ENCODE results near the gene CFAP119. TPM values are rescaled to one million over a fixed set of nuclear protein-coding genes. Genes with fewer than 3 reads are reported as not detected.

Gene CFAP119
- total and polyA plus RNA-seq, 12 donors, result 2.3 to 37.6 (median 8.0) TPM

DNA sequence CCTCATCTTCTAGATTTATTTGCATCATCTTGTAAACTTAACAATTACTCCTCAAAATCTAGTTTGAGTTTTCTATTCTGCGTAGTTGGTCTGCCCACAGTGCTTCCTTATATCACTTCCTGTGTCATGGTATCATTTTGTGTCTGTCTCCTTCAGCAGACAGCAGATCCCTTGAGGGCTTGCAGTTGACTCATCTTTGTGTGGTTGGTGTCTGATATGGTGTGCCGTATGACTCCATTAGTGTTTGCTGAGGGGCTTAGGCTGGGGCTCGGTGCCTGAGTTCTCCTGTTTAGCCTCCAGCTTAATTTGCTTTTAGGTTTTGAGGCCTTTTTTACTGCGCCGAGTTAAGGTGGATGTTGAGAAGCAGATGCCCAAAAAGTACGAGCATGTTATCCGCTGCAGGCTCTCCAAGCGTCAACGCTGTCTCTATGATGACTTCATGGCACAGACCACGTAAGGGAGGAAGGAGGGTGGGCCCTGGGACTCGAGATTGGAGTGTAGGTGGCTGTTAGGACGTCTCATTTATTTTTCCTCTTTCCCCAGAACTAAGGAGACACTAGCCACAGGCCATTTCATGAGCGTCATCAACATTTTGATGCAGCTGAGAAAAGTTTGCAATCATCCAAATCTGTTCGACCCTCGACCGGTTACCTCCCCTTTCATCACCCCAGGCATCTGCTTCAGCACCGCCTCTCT is 46.0 kb downstream of the CFAP119 start:
- no peak overlapping the region for H3K4me3 ChIP-seq
- peaks cover 0 to 99% of the 10 kb centered on the region in 2 donors for H3K36me3 ChIP-seq (replicated peaks in 1 of 2)
- peaks cover 0 to 26% of the 10 kb centered on the region in 2 donors for H3K4me1 ChIP-seq (replicated peaks in 1 of 2)
- no peak for TF ChIP-seq POLR2A (IDR thresholded peaks at IDR 0.05)
- TF ChIP-seq, protein P1, sequence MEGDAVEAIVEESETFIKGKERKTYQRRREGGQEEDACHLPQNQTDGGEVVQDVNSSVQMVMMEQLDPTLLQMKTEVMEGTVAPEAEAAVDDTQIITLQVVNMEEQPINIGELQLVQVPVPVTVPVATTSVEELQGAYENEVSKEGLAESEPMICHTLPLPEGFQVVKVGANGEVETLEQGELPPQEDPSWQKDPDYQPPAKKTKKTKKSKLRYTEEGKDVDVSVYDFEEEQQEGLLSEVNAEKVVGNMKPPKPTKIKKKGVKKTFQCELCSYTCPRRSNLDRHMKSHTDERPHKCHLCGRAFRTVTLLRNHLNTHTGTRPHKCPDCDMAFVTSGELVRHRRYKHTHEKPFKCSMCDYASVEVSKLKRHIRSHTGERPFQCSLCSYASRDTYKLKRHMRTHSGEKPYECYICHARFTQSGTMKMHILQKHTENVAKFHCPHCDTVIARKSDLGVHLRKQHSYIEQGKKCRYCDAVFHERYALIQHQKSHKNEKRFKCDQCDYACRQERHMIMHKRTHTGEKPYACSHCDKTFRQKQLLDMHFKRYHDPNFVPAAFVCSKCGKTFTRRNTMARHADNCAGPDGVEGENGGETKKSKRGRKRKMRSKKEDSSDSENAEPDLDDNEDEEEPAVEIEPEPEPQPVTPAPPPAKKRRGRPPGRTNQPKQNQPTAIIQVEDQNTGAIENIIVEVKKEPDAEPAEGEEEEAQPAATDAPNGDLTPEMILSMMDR (IDR thresholded peaks at IDR 0.05), result no peak
- peak in 1 of 7 donors; percentile 13 for DNase-seq
- intact Hi-C loops (cut with DNase I), result no loop called here
- peak overlapping the region; percentile 2 to 66 (median 49) for H3K27ac ChIP-seq
- no peaks in the 10 kb centered on the region for H3K27me3 ChIP-seq
- 78 to 86% (median 84%) methylated on average over 17 of the region's 17 CpGs for WGBS, 4 donors
- no peaks in the 10 kb centered on the region for H3K9me3 ChIP-seq (replicated peaks in 1 of 3)

GRCh38 chr16:30711712-30712111 is 50.1 kb downstream of the CFAP119 start:
- intact Hi-C loops (cut with DNase I), result no loop called here
- DNase-seq, result no peak
- peaks cover 0 to 23% of the 10 kb centered on the region in 2 donors for H3K4me1 ChIP-seq (replicated peaks in 1 of 2)
- peaks cover 0 to 100% of the 10 kb centered on the region in 2 donors for H3K36me3 ChIP-seq (replicated peaks in 1 of 2)
- no peaks in the 10 kb centered on the region for H3K9me3 ChIP-seq (replicated peaks in 1 of 3)
- H3K27ac ChIP-seq, result no peak overlapping the region
- TF ChIP-seq, protein P1 (IDR thresholded peaks at IDR 0.05), result no peak
- no peak for TF ChIP-seq POLR2A (IDR thresholded peaks at IDR 0.05)
- 88 to 100% (median 96%) methylated on average over 1 of the region's 1 CpG for WGBS, 4 donors
- no peaks in the 10 kb centered on the region for H3K27me3 ChIP-seq
- no peak overlapping the region for H3K4me3 ChIP-seq

- peaks cover 0 to 100% of the 10 kb centered on the region in 2 donors for H3K36me3 ChIP-seq (replicated peaks in 1 of 2)
- intact Hi-C loops (cut with DNase I), result no loop called here
- H3K27ac ChIP-seq, result no peak overlapping the region
- H3K9me3 ChIP-seq (replicated peaks in 1 of 3), result no peaks in the 10 kb centered on the region
- no peak for TF ChIP-seq POLR2A (IDR thresholded peaks at IDR 0.05)
- TF ChIP-seq, protein P1 (IDR thresholded peaks at IDR 0.05), result no peak
- no peaks in the 10 kb centered on the region for H3K27me3 ChIP-seq
- no peak overlapping the region for H3K4me3 ChIP-seq
- 81 to 93% (median 85%) methylated on average over 4 of the region's 4 CpGs for WGBS, 4 donors
- H3K4me1 ChIP-seq (replicated peaks in 1 of 2), result peaks cover 0 to 21% of the 10 kb centered on the region in 2 donors
- no peak for DNase-seq
Measured at GRCh38 chr16:30710971-30711370, 50.9 kb downstream of the CFAP119 start.

Small RNA genes within 50 kb of the gene (small RNA-seq; reads per million reads assigned to genes)
- 4.3 to 11.7 reads per million in 2 donors for gene SNORA30

Other genes starting within 250 kb of the CFAP119 start
- gene ZNF768, start 235.5 kb downstream of the CFAP119 start, total RNA-seq, result 10 to 100 TPM; 23.2 to 53.0 (median 30.4) TPM
- gene ZNF768, start 235.5 kb downstream of the CFAP119 start, polyA plus RNA-seq, result 100 to 1,000 TPM in 1 of 3 donors, 10 to 100 TPM in 1, 1 to 10 TPM in 1; 8.7 to 103 (median 55.6) TPM
- gene ZNF747, start 227.2 kb downstream of the CFAP119 start, total RNA-seq, result 10 to 100 TPM in 8 of 9 donors, 1 to 10 TPM in 1; 8.6 to 19.9 (median 15.2) TPM
- 1 to 10 TPM; 7.7 to 9.3 (median 8.4) TPM for gene ZNF747, start 227.2 kb downstream of the CFAP119 start, polyA plus RNA-seq
- gene ZNF764, start 203.7 kb downstream of the CFAP119 start, total RNA-seq, result 10 to 100 TPM in 3 of 9 donors, 1 to 10 TPM in 6; 4.9 to 15.0 (median 9.6) TPM
- 1 to 10 TPM; 3.6 to 9.7 (median 5.9) TPM for gene ZNF764, start 203.7 kb downstream of the CFAP119 start, polyA plus RNA-seq
- gene ZNF688, start 190.3 kb downstream of the CFAP119 start, total RNA-seq, result 10 to 100 TPM; 10.3 to 33.2 (median 17.9) TPM
- gene ZNF688, start 190.3 kb downstream of the CFAP119 start, polyA plus RNA-seq, result 10 to 100 TPM; 16.4 to 43.4 (median 33.9) TPM
- 10 to 100 TPM in 8 of 9 donors, 1 to 10 TPM in 1; 9.4 to 37.0 (median 14.8) TPM for gene ZNF785, start 176.4 kb downstream of the CFAP119 start, total RNA-seq
- 10 to 100 TPM in 1 of 3 donors, 1 to 10 TPM in 2; 3.4 to 11.2 (median 8.9) TPM for gene ZNF785, start 176.4 kb downstream of the CFAP119 start, polyA plus RNA-seq
- gene ZNF689, start 151.7 kb downstream of the CFAP119 start, total RNA-seq, result 10 to 100 TPM in 4 of 9 donors, 1 to 10 TPM in 5; 6.8 to 12.9 (median 9.9) TPM
- gene ZNF689, start 151.7 kb downstream of the CFAP119 start, polyA plus RNA-seq, result 1 to 10 TPM; 2.9 to 6.4 (median 3.2) TPM
- gene PRR14, start 111.1 kb downstream of the CFAP119 start, total RNA-seq, result 10 to 100 TPM in 7 of 9 donors, 1 to 10 TPM in 2; 9.6 to 70.4 (median 37.6) TPM
- gene PRR14, start 111.1 kb downstream of the CFAP119 start, polyA plus RNA-seq, result 100 to 1,000 TPM in 2 of 3 donors, 10 to 100 TPM in 1; 29.8 to 204 (median 114) TPM
- 10 to 100 TPM; 19.6 to 84.0 (median 44.1) TPM for gene FBRS, start 103.6 kb downstream of the CFAP119 start, total RNA-seq
- 100 to 1,000 TPM in 1 of 3 donors, 10 to 100 TPM in 2; 18.3 to 186 (median 82.9) TPM for gene FBRS, start 103.6 kb downstream of the CFAP119 start, polyA plus RNA-seq
- gene SRCAP, start 62.9 kb downstream of the CFAP119 start, total RNA-seq, result 10 to 100 TPM in 8 of 9 donors, 1 to 10 TPM in 1; 7.8 to 82.4 (median 48.7) TPM
- gene SRCAP, start 62.9 kb downstream of the CFAP119 start, polyA plus RNA-seq, result 10 to 100 TPM in 2 of 3 donors, 1 to 10 TPM in 1; 3.7 to 48.1 (median 19.7) TPM
- gene PHKG2, start 13.6 kb downstream of the CFAP119 start, total RNA-seq, result 10 to 100 TPM; 25.4 to 48.3 (median 34.3) TPM
- 10 to 100 TPM; 18.7 to 82.8 (median 58.5) TPM for gene PHKG2, start 13.6 kb downstream of the CFAP119 start, polyA plus RNA-seq
- gene RNF40, start 260 bp upstream of the CFAP119 start, total RNA-seq, result 100 to 1,000 TPM in 8 of 9 donors, 10 to 100 TPM in 1; 86.9 to 164 (median 108) TPM
- 100 to 1,000 TPM; 121 to 143 (median 137) TPM for gene RNF40, start 260 bp upstream of the CFAP119 start, polyA plus RNA-seq
- gene ZNF629, start 25.1 kb upstream of the CFAP119 start, total RNA-seq, result 10 to 100 TPM; 16.6 to 27.0 (median 24.2) TPM
- 10 to 100 TPM in 2 of 3 donors, 1 to 10 TPM in 1; 7.9 to 14.7 (median 13.6) TPM for gene ZNF629, start 25.1 kb upstream of the CFAP119 start, polyA plus RNA-seq
- 10 to 100 TPM; 18.0 to 45.3 (median 30.9) TPM for gene BCL7C, start 132.0 kb upstream of the CFAP119 start, total RNA-seq
- 10 to 100 TPM in 2 of 3 donors, 1 to 10 TPM in 1; 7.7 to 88.3 (median 50.1) TPM for gene BCL7C, start 132.0 kb upstream of the CFAP119 start, polyA plus RNA-seq
- gene CTF1, start 134.6 kb upstream of the CFAP119 start, total RNA-seq, result 10 to 100 TPM in 4 of 9 donors, 1 to 10 TPM in 5; 2.1 to 13.9 (median 8.2) TPM
- 1 to 10 TPM; 4.0 to 7.0 (median 4.7) TPM for gene CTF1, start 134.6 kb upstream of the CFAP119 start, polyA plus RNA-seq
- 10 to 100 TPM in 7 of 9 donors, 1 to 10 TPM in 2; 6.6 to 17.6 (median 12.4) TPM for gene FBXL19, start 161.5 kb upstream of the CFAP119 start, total RNA-seq
- 10 to 100 TPM in 2 of 3 donors, 1 to 10 TPM in 1; 1.6 to 74.1 (median 14.0) TPM for gene FBXL19, start 161.5 kb upstream of the CFAP119 start, polyA plus RNA-seq
- gene ORAI3, start 187.0 kb upstream of the CFAP119 start, total RNA-seq, result 100 to 1,000 TPM in 1 of 9 donors, 10 to 100 TPM in 8; 25.6 to 101 (median 86.3) TPM
- 10 to 100 TPM; 19.5 to 60.5 (median 45.8) TPM for gene ORAI3, start 187.0 kb upstream of the CFAP119 start, polyA plus RNA-seq
- gene SETD1A, start 195.7 kb upstream of the CFAP119 start, total RNA-seq, result 10 to 100 TPM in 6 of 9 donors, 1 to 10 TPM in 3; 2.3 to 23.0 (median 11.6) TPM
- gene SETD1A, start 195.7 kb upstream of the CFAP119 start, polyA plus RNA-seq, result 10 to 100 TPM in 2 of 3 donors, 1 to 10 TPM in 1; 8.7 to 40.1 (median 19.1) TPM
- 10 to 100 TPM in 8 of 9 donors, 1 to 10 TPM in 1; 2.7 to 78.8 (median 35.5) TPM for gene HSD3B7, start 223.1 kb upstream of the CFAP119 start, total RNA-seq
- gene HSD3B7, start 223.1 kb upstream of the CFAP119 start, polyA plus RNA-seq, result 10 to 100 TPM; 11.1 to 46.3 (median 24.3) TPM
- gene STX1B, start 248.6 kb upstream of the CFAP119 start, total RNA-seq, result 1 to 10 TPM in 5 of 9 donors, under 1 TPM in 2, not detected in 2; 0.17 to 2.5 (median 2.0) TPM
- 1 to 10 TPM in 2 of 3 donors, under 1 TPM in 1; 0.71 to 5.3 (median 1.2) TPM for gene STX1B, start 248.6 kb upstream of the CFAP119 start, polyA plus RNA-seq